GM23338 (cell line): ENCODE results near the gene DIP2B.

ENCODE experiments used
- CREB1 ChIP-seq: fragments of 250-450 bp; sonication (Bioruptor Pico); IDR thresholded peaks from 2 replicates; pipeline ENCODE4 v1.5.0; 2020; ENCODE audit warnings: low read depth, mild to moderate bottlenecking, moderate library complexity
- EZH2 ChIP-seq: fragments of 200-600 bp; sonication (generic); IDR thresholded peaks from one replicate; pipeline ENCODE4 v1.8.0; 2017; ENCODE audit warnings: antibody characterized with exemption, mild to moderate bottlenecking, low read depth; ENCODE audit not compliant: unreplicated experiment
- POLR2AphosphoS5 ChIP-seq: IDR thresholded peaks from 2 replicates; pipeline ENCODE4 v1.6.1; 2016; ENCODE audit warnings: antibody characterized with exemption, low read depth
- TF ChIP-seq, protein P1 (sequence below), 2 experiments: fragments of 200-600 bp in 1 of 2; sonication (generic) in 1 of 2; conservative IDR thresholded peaks; 2 replicates each; pipeline versions ENCODE4 v1.5.1 to v1.6.1; 2016 to 2017; ENCODE audit warnings: antibody characterized with exemption in 2 of 2, low read depth in 2 of 2, mild to moderate bottlenecking in 2 of 2, moderate library complexity in 1 of 2

DNA sequence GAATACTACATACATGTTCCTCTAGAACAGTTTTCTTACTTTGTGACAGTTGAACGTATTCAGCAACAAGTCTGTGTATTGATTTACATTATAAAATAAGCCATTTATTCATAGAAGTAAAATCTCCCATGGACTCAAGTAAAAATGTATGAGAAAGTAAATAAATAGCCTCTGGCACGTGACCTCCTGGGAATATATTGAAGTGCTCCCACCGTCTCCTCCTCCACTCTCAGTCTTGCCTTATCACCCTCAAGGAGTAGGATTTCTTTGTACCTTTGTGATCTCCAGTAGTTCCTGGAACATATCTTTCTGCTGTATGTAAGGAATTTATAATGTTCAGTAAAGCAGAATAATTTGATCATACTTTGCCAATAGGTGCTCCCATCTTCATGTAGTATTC is 90.9 kb downstream of the DIP2B start:
- no peak for TF ChIP-seq EZH2
- TF ChIP-seq, protein P1, sequence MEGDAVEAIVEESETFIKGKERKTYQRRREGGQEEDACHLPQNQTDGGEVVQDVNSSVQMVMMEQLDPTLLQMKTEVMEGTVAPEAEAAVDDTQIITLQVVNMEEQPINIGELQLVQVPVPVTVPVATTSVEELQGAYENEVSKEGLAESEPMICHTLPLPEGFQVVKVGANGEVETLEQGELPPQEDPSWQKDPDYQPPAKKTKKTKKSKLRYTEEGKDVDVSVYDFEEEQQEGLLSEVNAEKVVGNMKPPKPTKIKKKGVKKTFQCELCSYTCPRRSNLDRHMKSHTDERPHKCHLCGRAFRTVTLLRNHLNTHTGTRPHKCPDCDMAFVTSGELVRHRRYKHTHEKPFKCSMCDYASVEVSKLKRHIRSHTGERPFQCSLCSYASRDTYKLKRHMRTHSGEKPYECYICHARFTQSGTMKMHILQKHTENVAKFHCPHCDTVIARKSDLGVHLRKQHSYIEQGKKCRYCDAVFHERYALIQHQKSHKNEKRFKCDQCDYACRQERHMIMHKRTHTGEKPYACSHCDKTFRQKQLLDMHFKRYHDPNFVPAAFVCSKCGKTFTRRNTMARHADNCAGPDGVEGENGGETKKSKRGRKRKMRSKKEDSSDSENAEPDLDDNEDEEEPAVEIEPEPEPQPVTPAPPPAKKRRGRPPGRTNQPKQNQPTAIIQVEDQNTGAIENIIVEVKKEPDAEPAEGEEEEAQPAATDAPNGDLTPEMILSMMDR (conservative IDR thresholded peaks at IDR 0.05; ENCODE audit: low read depth in 2 of 2), result no peak
- no peak for TF ChIP-seq POLR2AphosphoS5
- no peak for TF ChIP-seq CREB1 (CRISPR knock-in tag)
